ENCODE measurements around the gene DLL4.
"Not testable (repeated sequence)": the region's sequence is repeated elsewhere in the genome, so short reads cannot be mapped to it uniquely, and the experiment has no call there.

DLL4 gene

GRCh38 chr15:40941528-40942336 lies 12.6 kb downstream of the DLL4 start:
- DNase-seq (ENCODE audit: low read depth in 3 of 3) = peak in 2 of 3 experiments; percentile 23 to 68

- no peak for DNase-seq (ENCODE audit: low read depth in 3 of 3)
Observed at GRCh38 chr15:40942337-40942854, 13.3 kb downstream of the DLL4 start.

GRCh38 chr15:40942878-40943277 lies 13.7 kb downstream of the DLL4 start:
- DNase-seq (ENCODE audit: low read depth in 3 of 3) = no peak

DNA sequence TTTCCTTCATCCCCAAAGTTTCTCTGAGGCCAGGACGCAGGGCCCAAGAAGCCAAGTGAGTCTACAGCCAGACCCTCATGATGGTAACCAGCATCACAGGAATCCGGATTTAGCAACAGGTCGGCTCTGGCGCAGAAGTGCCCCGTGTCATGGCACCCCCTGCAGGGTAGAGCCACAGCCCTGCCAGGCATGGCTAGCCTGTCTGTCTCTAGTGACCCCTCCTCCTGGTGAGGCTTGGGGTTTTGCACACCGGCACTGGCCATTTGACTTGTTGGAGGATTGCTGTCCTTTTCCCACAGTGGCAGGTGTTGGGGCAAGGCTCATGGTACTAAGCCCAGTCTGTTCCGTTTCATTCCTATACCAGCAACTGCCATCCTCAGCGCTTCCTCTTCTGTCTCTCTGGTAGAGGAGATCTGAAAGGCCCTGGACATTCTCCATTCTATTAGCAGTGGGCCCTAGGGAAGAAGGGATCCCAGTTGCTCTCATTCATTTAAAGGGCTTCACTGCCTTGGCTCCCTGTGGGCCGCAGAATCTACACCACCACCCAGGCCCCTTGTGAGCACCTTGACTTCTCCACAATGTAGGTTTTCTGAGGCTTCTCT lies 14.7 kb downstream of the DLL4 start:
- no peak for DNase-seq (ENCODE audit: low read depth in 3 of 3)

GRCh38 chr15:40944510-40945296 lies 15.6 kb downstream of the DLL4 start:
- DNase-seq (ENCODE audit: low read depth in 3 of 3) = no peak

DNA sequence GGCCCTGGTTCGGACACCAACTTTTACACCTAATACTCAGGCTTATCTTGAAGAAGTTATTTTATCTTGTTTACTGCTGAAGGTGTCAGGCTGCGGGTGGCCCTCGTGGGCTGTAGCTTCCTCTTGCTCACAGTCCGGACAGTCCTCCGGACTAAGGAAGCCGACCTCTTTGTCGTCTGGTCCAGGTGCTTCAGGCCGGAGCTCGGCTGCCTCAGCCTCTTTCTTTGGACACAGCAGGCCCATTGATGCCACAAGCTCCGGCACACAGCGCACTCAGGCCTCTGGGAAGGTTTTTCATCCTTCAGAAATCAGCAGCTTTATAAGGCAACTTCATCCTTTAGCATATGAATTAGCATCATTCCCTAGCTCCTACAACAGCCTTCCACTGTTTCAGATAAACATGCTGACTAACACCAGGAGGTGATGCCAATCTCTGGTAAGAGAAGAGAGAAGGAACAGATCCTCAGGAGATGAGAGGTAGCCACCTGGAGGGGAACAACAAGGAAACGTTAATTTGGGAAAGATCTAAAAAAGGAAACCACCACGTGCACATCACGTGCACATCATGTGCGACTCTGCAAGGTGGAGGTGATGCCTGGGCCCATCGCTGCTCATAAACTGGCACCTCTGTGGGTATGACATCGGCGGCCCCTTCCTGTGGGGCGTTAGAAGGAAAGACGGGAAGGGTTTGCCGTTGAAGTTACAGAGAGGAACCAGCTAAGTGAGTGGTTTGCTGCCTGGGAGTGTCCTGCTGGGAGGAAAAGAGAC lies 19.8 kb downstream of the DLL4 start:
- no peak for DNase-seq (ENCODE audit: low read depth in 3 of 3)

DNA sequence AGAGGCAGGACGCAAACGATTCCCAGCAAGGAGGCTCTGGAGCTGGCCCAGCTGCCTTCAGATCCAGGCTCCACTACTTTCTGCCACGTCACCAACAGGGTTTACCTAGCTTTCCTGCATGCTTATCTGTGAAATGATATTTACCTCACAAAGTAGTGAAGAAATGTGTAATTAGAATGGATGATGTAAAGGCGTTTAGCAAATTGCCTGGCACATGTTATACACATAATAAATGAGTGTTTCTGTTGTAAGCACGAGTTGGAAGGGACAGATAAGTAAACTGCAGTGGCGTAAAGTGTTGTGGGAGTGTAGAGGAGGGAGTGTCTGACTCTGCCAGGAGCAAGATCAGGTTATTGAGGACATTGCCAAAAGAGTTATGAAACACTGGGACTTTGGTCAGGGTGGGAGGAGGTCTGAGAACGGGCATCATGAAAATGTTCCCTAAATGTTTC lies 20.6 kb downstream of the DLL4 start:
- no peak for DNase-seq (ENCODE audit: low read depth in 3 of 3)

DNA sequence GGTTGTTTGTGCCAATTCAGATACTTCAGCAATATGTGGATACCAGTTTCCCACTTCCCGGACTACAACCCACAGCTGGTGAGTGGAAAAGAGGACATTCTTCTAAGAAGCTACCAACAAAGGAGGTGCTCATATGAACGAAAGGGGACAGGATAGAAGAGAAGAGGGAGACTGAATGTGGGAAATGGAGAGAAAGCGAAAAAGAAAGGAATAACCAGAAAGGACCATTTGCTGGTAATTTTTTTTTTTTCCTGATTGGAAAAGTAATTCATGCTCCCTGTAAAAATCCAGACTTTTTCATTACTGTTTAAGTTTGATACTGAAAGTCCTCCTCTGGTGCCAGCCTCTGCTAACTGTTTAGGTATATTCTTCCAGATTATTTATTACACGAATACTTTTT lies 22.6 kb downstream of the DLL4 start:
- no peak for DNase-seq (ENCODE audit: low read depth in 3 of 3)

DNA sequence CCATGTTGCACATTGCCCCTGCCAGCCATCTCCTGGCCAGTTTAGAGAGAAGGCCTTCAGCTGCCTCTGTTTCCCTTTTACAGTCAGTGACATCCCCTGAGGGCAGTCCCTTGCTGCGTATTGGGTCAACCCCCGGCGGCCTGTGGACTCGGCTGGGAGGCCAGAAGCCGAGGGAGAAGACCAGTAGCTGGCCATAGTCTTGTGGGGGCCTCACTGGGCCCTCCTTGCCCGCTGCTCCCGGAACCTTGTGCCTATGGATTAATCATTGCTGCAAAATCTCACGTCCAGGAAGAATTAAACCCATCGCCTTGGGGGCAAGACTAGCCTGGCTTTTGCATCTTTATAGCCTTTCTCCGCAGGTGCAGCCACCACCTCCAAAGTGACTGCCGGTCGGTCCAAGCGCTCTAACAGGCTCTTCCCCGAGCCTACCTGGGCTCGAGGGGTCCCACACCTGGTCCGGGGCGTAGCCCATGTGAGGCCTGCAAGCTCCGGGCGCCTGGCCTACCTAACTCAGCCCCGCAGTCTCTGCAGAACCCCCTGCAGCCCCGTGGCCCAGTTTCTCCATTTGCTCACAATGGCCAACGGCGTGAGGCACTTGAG lies 23.3 kb downstream of the DLL4 start:
- no peak for DNase-seq (ENCODE audit: low read depth in 3 of 3)

DNA sequence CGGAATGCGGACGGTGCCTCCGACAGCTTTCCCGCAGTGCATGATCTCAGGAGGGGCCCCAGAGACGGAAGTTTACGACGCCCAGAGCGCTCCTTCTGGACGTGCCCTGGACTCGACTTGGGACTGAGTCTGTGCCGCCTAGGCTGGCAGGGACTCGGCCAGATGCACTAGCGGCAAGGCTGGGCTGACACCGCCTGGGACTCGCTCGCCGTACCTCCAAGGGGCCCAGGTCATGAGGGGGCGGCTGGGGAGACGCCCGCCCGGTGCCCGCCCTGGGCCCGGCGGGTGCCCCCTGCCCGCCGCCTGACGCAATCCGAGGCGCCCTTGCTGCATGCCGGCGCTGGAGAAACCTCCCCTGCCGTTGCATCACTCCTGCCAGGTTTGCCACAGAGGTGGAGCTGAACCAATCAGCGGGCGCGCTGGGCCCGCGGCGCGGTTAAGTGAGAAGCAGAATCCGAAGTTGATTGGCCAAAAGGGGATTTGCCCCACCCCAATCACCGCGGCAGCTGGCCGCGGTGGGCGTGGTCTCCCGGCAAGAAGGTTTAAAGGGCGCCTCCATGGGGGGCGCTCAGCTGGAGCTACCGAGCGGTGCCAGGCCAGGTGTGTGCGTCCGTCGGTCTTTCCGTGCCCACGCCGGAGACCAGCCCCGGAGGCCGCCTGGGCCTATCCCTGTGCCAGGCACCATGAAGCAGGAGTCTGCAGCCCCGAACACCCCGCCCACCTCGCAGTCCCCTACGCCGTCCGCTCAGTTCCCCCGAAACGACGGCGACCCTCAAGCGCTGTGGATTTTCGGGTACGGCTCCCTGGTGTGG lies 24.0 kb downstream of the DLL4 start, which contains the start of gene CHAC1:
Gene CHAC1 (plus strand): TSS at position 571 of the 812 bp plus-strand sequence. CDS start 113 bp downstream, at position 684.
- DNase-seq (ENCODE audit: low read depth in 3 of 3) = peak; percentile 90 to 96 (median 95)

DNA sequence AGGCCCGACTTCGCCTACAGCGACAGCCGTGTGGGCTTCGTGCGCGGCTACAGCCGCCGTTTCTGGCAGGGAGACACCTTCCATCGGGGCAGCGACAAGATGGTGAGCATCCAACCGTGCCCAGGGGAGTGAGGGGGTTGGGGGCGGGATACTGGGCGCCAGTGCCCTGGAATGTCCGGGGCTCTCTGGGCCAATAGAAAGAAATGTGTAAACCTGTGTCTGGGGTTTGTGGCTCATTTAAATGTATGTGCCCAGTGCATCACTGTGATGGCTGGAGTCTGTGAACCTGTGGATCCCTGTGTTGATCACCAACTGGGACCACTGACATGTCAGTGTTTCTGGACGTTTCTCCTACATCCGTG lies 24.6 kb downstream of the DLL4 start:
- no peak for DNase-seq (ENCODE audit: low read depth in 3 of 3)

DNA sequence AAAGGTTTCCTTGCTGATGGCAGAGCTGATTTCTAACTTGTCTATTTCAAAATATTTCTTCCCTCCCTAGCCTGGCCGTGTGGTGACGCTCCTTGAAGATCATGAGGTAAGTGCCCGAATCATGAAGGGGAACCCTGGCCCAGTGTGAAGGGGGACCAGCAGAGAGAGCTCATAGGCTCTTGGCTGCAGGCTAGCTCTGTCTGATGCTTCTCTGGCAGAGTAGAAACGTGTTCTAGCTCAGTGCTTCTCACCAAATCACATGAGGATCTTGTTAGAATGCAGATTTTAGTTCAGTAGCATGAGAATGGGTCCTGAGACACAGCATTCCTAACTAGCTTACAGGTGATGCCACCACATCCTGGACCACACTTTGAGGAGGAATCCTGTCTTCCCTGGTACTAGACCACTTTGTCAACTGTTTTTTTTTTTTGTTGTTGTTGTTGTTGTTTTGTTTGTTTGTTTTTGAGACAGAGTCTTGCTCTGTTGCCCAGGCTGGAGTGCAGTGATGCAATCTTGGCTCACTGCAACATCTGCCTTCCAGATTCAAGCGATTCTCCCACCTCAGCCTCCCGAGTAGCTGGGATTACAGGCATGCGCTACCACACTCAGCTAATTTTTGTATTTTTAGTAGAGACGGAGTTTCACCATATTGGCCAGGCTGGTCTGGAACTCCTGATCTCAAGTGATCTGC lies 25.2 kb downstream of the DLL4 start:
- DNase-seq (ENCODE audit: low read depth in 3 of 3) = not testable (repeated sequence)

DNA sequence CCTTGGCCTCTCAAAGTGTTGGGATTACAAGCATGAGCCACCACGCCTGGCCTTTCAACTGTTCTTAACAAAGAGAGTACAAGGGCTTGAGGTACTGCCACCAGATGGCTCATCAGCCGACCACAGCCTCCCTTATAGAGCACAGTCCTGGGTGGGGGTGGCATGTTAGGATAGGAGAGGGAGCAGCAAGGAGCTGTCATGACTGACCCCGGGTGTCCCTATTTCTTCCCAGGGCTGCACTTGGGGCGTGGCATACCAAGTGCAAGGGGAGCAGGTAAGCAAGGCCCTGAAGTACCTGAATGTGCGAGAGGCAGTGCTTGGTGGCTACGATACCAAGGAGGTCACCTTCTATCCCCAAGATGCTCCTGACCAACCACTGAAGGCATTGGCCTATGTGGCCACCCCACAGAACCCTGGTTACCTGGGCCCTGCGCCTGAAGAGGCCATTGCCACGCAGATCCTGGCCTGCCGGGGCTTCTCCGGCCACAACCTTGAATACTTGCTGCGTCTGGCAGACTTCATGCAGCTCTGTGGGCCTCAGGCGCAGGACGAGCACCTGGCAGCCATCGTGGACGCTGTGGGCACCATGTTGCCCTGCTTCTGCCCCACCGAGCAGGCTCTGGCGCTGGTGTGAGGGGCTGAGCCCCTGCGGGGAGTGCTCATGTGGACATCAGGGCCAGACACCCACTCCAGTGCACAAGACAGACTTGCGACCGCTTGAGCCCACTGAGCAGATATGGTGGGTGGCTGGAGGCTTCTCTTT lies 26.2 kb downstream of the DLL4 start:
- no peak for DNase-seq (ENCODE audit: low read depth in 3 of 3)

GRCh38 chr15:40955930-40956540 lies 26.9 kb downstream of the DLL4 start:
- DNase-seq (ENCODE audit: low read depth in 3 of 3) = no peak

GRCh38 chr15:40956541-40956982 lies 27.4 kb downstream of the DLL4 start:
- DNase-seq (ENCODE audit: low read depth in 3 of 3) = no peak

DNA sequence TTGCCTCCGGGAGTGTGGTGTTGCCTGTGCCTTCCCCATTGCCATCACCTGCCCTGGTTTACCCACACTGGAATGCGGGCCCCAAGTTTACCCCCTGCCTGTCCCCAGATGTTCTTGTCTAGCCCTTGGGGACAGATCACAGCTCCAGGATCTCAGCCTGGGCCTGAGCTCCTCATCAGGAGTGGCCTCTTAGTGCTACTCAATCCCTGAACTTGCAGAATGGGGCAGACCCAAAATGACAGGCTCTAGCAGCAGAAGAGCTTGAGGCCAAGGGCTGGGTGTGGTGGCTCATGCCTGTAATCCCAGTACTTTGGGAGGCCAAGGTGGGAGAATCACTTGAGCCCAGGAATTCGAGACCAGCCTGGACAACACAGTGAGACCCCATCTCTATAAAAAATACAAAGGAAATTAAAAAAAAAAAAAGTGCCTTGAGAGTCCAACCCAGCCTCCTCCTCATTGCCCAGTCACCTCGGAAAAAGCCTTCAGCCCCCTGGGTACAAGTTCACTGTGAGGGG lies 28.0 kb downstream of the DLL4 start:
- no peak for DNase-seq (ENCODE audit: low read depth in 3 of 3)

DNA sequence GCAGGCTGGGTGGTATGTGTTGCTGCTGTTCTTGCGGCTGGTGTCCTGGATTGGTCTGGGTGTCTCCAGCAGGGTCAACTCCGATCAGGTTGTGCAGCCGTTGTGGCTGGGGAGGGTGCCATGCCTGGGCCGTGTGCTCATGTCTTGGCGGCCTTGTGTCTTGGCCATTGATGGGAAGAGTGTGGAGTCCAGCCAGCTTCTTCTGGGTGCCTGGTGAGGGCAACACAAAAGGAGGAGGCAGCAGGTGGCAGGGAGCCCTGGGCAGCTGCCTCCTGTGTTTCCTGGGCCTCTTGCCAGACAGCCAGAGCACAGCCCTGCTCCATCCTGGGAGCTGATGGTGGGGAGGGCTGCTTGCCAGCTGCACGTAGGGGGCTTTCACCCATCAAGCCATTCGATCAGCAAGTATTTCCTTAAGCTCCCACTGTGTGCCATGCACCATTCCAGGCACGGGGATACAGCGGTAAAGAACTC lies 28.5 kb downstream of the DLL4 start:
- DNase-seq (ENCODE audit: low read depth in 3 of 3) = no peak

- no peak for DNase-seq (ENCODE audit: low read depth in 3 of 3)
Observed at GRCh38 chr15:40958146-40958545, 29.0 kb downstream of the DLL4 start.
